ENCODE results near the gene RIMBP2. TPM values are rescaled to one million over a fixed set of nuclear protein-coding genes. Genes with fewer than 3 reads are reported as not detected.

The RIMBP2 gene
- total RNA-seq, 2 experiments from 2014 or later: not detected

- ChIA-PET CTCF (no interaction called here), POLR2A (no interaction called here)
These were observed 189.3 kb downstream of the RIMBP2 start for GRCh38 chr12:130526813-130527212.

GRCh38 chr12:130525384-130526172 is 190.5 kb downstream of the RIMBP2 start:
- ChIA-PET POLR2A (no interaction called here), CTCF (no interaction called here)

GRCh38 chr12:130524759-130525158 is 191.3 kb downstream of the RIMBP2 start:
- CTCF ChIA-PET: no interaction called here
- POLR2A ChIA-PET: no interaction called here

GRCh38 chr12:130523863-130524614 is 192.1 kb downstream of the RIMBP2 start:
- ChIA-PET POLR2A (no interaction called here), CTCF (no interaction called here)

GRCh38 chr12:130523208-130523607 is 192.9 kb downstream of the RIMBP2 start:
- CTCF ChIA-PET: no interaction called here
- POLR2A ChIA-PET: no interaction called here

GRCh38 chr12:130522244-130522834 is 193.8 kb downstream of the RIMBP2 start:
- POLR2A ChIA-PET: no interaction called here
- CTCF ChIA-PET: no interaction called here

GRCh38 chr12:130521375-130522124 is 194.5 kb downstream of the RIMBP2 start:
- CTCF ChIA-PET: no interaction called here
- POLR2A ChIA-PET: no interaction called here

GRCh38 chr12:130520784-130521183 is 195.3 kb downstream of the RIMBP2 start:
- POLR2A ChIA-PET: no interaction called here
- CTCF ChIA-PET: no interaction called here

GRCh38 chr12:130517588-130517987 is 198.5 kb downstream of the RIMBP2 start:
- CTCF ChIA-PET: no interaction called here
- POLR2A ChIA-PET: no interaction called here

GRCh38 chr12:130514149-130514551 is 201.9 kb downstream of the RIMBP2 start:
- POLR2A ChIA-PET: no interaction called here
- CTCF ChIA-PET: no interaction called here

- POLR2A ChIA-PET: no interaction called here
These were observed 202.5 kb downstream of the RIMBP2 start for GRCh38 chr12:130513556-130513955.

GRCh38 chr12:130511285-130511684 is 204.8 kb downstream of the RIMBP2 start:
- ChIA-PET CTCF (no interaction called here), POLR2A (no interaction called here)

More at GRCh38 chr12:130513556-130513955, 202.5 kb downstream of the RIMBP2 start:
- CTCF ChIA-PET: no interaction called here

GRCh38 chr12:130509454-130509853 is 206.6 kb downstream of the RIMBP2 start:
- ChIA-PET CTCF (no interaction called here), POLR2A (no interaction called here)

- ChIA-PET CTCF (no interaction called here), POLR2A (no interaction called here)
These were observed 207.3 kb downstream of the RIMBP2 start for GRCh38 chr12:130508847-130509246.

- POLR2A ChIA-PET: no interaction called here
- CTCF ChIA-PET: no interaction called here
These were observed 207.8 kb downstream of the RIMBP2 start for GRCh38 chr12:130508318-130508717.

- POLR2A ChIA-PET: no interaction called here
- CTCF ChIA-PET: no interaction called here
These were observed 209.3 kb downstream of the RIMBP2 start for GRCh38 chr12:130506844-130507243.

- ChIA-PET POLR2A (no interaction called here), CTCF (no interaction called here)
These were observed 211.3 kb downstream of the RIMBP2 start for GRCh38 chr12:130504840-130505175.

GRCh38 chr12:130504110-130504839 is 211.8 kb downstream of the RIMBP2 start:
- CTCF ChIA-PET: no interaction called here
- POLR2A ChIA-PET: no interaction called here

GRCh38 chr12:130501821-130502220 is 214.3 kb downstream of the RIMBP2 start:
- ChIA-PET POLR2A (no interaction called here), CTCF (no interaction called here)

- ChIA-PET CTCF (no interaction called here), POLR2A (no interaction called here)
These were observed 215.2 kb downstream of the RIMBP2 start for GRCh38 chr12:130500835-130501330.

Data from activated CD8-positive, alpha-beta memory T cell treated with anti-CD3 and anti-CD28 coated beads for 36 hours (primary cell).